NOMO-1 treated with dmso at 0.1 percent for 144 hours (cell line): ENCODE data around the gene PLCB4.
"Not testable (repeated sequence)": the region's sequence is repeated elsewhere in the genome, so short reads cannot be mapped to it uniquely, and the experiment has no call there.

Source experiments
- DNase-seq: peaks from one replicate; lab custom pipeline; 2025; ENCODE audit not compliant: unreplicated experiment; lab: John Stamatoyannopoulos, UW

The PLCB4 gene

GRCh38 chr20:9349249-9349648, 280.4 kb downstream of the PLCB4 start:
- DNase-seq = no peak

DNA sequence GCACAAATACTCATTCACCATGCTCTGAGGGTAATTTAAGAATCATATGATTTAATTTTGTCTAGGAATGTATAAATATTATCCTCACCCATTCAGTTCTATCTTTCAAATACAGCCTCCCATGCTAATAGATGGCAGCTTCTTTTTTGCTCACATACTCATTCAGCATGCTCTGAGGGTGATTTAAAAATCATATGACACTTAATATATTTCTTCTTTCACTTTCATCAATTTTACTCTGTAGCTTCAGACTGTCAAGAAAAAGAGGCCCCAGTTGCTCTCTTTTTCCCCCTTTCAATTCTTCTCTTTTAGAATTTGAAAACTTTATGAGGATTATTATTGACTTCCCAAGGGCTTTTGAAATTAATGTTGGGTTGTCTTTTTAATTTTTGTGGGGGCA, 283.9 kb downstream of the PLCB4 start:
- DNase-seq = no peak

DNA sequence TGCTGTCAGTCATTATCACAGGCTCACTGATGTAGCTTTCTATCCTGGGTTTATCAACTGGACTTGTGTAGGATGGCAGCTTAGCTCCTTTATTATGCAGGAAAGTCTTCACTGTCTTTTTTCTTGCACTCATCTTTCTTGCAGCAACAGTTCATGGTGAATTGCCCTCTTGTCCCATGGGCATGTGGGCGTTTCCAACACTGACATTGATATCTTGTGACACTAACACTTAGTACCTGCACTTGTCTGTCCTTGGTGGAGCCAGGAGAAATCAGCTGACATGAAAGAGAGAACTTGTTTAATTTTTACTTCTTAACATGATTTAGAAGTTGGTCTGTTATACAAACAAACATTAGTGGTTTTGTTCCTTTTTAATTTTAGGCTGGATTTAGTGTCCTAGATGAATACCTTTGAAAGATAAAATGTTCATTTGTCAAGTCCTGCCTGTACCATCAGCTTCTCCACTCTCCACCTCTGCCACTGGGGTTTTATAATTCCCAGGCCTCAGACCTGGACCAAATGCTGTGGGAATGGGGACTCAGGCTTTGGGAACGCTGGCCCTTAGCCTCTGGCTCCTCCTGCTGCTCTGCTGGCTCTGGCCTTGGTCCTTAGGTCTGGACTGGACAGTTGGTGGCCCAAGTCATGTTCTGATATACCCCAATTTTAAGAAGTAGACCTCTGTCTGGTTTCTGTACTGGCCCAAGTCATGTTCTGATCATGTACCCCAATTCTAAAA, 284.5 kb downstream of the PLCB4 start:
- DNase-seq = no peak

DNA sequence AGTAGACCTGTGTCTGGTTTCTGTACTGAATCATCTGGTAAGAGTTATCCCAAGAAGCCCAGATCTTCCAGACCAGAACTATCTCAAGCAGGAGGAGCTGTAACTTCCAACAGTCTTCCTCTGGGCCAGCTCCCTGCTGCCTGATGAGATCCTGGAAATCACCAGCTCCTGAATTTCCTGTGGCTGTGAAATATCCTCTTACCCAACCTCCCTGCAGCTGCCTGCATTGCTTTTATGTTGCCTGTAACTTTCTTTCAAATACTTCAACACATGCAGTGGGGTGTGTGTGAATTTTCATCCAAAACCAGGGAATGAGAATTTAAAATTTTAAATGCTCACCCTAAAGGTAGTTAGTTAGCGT, 285.0 kb downstream of the PLCB4 start:
- no peak for DNase-seq

DNA sequence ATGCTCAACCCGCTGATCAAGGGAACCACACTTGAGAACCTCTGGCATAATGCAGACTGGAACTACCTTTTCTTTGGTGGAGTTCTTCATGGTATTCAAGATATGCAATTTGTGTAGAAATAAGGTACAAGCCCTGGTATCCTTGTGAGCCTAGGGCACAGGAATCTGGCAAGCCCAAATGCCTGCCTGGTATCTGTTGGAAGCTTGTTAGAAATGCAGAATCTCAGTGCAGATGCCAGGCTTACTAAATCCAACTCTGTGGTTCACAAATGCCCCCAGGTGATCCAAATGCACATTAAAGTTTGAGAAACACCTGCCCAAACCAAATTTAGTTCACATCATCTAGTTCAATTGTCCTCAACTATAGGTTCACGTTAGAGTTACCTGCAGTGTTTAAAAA, 285.7 kb downstream of the PLCB4 start:
- no peak for DNase-seq

DNA sequence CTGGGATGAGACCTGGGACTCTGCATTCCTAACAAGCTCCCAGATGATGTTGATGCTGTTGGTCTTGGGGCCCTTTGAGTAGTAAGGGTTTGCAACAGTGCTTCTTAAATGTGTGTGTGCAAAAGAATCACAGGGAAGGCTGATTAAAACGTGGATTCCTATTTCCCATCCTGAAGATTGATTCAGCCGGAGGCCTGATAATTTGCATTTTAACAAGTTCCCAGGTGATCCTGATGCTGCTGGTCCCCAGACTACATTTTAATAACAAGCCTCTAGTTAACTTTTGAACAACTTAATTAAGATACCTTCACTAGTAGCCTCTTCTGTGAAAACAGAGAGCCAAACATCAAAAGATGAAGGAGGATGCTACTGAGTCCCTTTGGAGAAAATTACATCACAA, 289.1 kb downstream of the PLCB4 start:
- DNase-seq = no peak

DNA sequence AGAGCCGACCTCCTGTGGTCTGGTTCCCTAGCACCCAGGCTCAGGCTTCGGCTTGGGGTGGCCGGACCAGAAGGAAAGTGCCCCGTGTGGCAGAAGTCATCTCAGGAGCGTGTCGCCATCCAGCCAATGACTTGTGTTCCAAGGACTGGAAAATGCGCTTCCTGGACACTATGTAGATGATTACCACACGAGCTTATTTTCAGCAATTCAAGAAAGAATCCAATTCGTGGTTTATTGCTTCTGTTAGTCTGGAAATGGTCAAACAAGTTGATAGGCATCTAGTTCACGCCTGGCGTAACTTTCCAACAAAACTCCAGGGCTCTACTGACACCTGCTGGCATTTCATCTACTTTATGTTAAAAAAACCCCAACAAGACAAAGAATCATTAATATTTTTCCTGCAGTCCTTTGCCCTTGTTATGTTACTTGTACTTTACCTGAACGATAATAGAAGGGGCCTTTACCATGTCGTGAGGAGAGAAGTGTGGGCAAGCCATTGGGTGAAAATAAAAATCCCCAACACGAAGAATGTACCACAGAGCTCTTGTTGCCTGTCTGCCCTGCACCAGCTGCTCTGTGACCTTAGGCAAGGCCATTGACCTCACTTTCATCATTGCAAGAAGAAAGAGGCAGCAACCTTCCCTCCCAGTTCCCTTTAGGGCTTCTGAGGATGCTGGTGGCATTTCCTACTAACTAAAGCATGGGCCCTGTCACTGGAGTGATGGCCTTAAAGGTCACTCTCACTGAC, 290.8 kb downstream of the PLCB4 start:
- DNase-seq = no peak

DNA sequence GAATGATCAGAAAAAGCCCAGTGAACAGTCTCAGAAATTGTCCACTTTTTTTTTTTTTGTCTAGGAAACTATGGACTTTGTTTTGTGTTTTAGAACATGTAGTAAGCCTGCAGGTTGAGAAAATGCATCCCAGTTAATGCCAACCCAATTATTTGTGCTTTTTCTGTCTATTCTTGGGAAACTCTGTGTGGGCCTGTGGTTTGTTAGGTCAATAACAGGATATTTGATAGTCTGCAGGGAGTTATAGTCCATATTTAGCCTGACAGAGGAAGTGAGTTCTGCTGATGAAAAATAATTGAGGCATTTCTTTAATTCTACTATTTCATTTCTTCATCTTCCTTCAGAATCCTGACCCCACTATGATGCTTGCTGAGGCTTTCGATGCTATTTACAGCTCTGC, 291.5 kb downstream of the PLCB4 start:
- DNase-seq = no peak

- no peak for DNase-seq
Measured at GRCh38 chr20:9363673-9364072, 294.8 kb downstream of the PLCB4 start.

GRCh38 chr20:9367328-9367727, 298.4 kb downstream of the PLCB4 start:
- no peak for DNase-seq

DNA sequence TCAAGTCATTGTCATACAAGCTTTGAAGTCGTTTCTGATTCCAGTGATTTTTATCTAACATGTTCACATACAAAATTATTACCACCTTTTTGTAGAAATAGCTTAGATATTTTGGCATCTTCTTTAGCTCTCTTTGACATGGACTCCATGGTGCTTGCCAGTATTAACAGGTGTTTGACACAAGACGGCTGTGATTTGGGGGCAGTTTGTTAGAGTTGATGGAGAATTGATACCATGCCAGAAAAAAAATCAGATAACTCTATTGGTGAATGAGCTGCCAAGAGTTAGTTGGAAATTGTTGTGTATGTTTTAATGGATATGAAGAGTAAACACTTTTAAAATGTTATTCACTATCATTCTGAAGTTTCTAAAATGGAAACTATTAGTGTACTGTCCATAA, 298.9 kb downstream of the PLCB4 start:
- DNase-seq = no peak

- DNase-seq = no peak
Measured at GRCh38 chr20:9368893-9369292, 300.0 kb downstream of the PLCB4 start.

GRCh38 chr20:9369557-9369956, 300.7 kb downstream of the PLCB4 start:
- DNase-seq = no peak

GRCh38 chr20:9374072-9374471, 305.2 kb downstream of the PLCB4 start:
- DNase-seq = no peak

DNA sequence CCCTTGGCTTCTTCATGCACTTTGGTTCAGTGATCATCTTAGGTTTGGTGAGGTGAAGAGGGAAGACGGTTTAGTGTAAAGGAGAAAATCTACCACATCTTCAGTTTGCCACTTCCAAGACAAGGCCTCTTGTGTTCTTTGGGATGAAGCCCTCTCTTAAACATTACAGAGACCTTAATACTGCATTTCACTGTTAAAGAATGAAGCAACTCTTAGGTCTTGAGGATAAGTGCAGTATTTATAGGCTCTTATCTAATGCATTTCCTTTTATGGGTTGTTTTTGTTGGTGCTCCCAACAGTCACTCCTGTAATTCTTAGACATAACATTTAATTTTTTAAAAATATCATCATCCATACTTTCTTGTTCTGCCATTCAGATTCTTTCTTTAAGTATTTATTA, 305.6 kb downstream of the PLCB4 start:
- no peak for DNase-seq

DNA sequence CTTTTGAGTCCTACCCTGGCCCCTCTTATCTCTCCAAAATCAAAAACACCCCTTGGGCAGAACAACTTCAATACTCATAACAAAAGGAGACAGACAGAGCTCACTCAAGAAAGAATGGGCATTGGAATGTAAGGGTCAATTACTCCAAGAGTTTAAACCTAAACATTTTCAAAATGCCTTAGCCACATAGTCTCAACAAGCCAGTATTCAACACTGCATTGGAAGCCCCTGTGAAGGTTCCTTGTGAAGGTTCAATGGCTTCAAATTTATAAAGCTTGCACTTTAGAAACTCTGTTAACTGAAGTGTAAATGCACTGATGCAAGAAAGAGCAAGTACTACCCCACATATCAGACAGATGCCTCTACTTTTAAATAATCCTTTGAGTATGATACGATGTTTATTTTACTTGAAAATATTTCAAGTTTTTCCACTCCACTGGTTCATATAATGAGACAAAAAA, 306.4 kb downstream of the PLCB4 start:
- DNase-seq = no peak

GRCh38 chr20:9377007-9377406, 308.1 kb downstream of the PLCB4 start:
- no peak for DNase-seq

GRCh38 chr20:9385345-9386310, 316.7 kb downstream of the PLCB4 start:
- DNase-seq = not testable (repeated sequence)

DNA sequence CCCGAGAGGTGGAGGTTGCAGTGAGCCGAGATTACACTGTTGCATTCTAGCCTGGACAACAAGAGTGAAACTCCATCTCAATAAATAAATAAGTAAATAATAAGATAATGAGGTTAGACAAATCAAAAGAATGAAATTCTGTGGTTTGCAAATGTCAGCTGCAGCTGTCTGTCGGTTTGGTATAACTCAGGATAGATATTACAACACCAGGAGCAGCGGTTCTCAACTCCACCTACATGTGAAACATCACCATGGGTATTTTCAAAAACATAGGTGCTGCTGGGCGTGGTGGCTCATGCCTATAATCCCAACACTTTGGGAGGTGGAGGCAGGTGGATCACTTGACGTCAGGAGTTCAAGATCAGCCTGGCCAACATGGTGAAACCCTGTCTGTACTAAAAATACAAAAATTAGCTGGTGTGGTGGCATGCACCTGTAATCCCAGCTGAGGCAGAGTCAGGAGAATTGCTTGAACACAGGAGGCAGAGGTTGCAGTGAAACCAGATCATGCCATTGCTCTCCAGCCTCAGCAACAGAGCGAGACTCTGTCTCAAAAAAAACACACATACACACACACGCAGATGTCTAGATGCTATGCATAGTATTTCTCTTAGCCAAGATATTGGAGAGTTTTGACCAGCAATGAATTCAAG, 319.4 kb downstream of the PLCB4 start:
- DNase-seq = no peak

GRCh38 chr20:9388813-9389161, 319.9 kb downstream of the PLCB4 start:
- no peak for DNase-seq

- DNase-seq = no peak
Measured at GRCh38 chr20:9389346-9389745, 320.5 kb downstream of the PLCB4 start.
